ENCODE results near the gene CGREF1.

GRCh38 chr2:27051902-27052645 lies 66.9 kb downstream of the CGREF1 start:
- TF ChIP-seq CTCF (IDR thresholded peaks at IDR 0.05) (no peak), POLR2A (IDR thresholded peaks at IDR 0.05) (no peak), POLR2AphosphoS5 (IDR thresholded peaks at IDR 0.05) (no peak), EP300 (IDR thresholded peaks at IDR 0.05) (no peak)

Data from sigmoid colon (tissue), 4 donors.